Vagina (tissue), 2 donors: ENCODE measurements around the gene UMODL1.

ENCODE experiments used
- POLR2A ChIP-seq, 2 donors: fragments of 450-650 bp; IDR thresholded peaks; one replicate each; pipeline ENCODE4 v1.6.1; 2017; ENCODE audit warnings: antibody characterized with exemption in 2 of 2, mild to moderate bottlenecking in 2 of 2, moderate library complexity in 2 of 2
- TF ChIP-seq, protein P1 (sequence below), 3 experiments: fragments of 450-650 bp in 2 of 3; fragments of 200-600 bp in 1 of 3; sonication (generic) in 1 of 3; IDR thresholded peaks; one replicate each; pipeline ENCODE4 v1.5.1; 2017 to 2019; ENCODE audit warnings: antibody characterized with exemption in 3 of 3, mild to moderate bottlenecking in 2 of 3, moderate library complexity in 2 of 3

DNA sequence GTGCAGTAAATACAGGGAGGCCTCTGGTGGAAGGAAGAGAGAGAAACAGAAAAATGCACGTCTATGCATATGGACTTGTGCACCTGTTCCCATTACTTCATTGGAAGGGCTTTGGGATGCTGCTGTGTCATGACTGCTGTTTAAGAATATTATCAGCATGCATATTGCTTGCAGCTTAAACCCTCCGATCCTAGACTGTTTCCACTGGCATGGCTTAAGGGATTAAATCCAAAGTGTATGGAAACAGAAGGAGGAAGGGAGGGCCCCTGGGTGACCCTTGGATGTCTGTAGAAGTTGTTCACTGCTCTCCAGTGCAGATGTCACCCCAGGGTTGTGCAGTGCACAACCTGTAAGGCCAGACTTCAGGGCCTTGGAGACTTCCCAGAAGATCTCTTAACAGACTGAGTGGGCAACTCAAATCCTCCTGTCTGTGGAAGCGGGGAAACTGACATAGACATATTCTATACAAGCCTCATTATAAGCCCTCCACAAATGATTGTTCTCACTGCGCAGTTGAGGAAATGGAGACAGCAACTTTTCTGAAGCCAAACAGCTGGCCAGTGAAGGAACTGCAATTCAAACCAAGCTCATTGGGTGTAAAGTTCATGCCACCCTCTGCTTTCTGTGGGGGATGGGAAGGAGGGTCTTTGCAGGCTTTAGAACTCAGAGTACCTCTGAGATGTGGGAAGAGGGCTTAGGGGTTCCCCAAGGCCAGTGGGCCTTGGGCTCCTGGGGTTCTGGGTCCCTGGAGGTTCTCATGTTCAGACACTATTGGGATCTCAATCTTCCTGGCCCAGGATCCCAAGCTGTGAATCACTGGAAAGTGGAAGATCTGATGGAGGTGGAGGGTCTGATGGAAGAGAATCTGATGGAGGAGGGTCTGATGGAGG lies 73.8 kb downstream of the UMODL1 start:
- no peak for TF ChIP-seq POLR2A (IDR thresholded peaks at IDR 0.05)
- TF ChIP-seq, protein P1, sequence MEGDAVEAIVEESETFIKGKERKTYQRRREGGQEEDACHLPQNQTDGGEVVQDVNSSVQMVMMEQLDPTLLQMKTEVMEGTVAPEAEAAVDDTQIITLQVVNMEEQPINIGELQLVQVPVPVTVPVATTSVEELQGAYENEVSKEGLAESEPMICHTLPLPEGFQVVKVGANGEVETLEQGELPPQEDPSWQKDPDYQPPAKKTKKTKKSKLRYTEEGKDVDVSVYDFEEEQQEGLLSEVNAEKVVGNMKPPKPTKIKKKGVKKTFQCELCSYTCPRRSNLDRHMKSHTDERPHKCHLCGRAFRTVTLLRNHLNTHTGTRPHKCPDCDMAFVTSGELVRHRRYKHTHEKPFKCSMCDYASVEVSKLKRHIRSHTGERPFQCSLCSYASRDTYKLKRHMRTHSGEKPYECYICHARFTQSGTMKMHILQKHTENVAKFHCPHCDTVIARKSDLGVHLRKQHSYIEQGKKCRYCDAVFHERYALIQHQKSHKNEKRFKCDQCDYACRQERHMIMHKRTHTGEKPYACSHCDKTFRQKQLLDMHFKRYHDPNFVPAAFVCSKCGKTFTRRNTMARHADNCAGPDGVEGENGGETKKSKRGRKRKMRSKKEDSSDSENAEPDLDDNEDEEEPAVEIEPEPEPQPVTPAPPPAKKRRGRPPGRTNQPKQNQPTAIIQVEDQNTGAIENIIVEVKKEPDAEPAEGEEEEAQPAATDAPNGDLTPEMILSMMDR (IDR thresholded peaks at IDR 0.05): no peak
